ENCODE data around the gene CYP2C8.

The CYP2C8 gene

DNA sequence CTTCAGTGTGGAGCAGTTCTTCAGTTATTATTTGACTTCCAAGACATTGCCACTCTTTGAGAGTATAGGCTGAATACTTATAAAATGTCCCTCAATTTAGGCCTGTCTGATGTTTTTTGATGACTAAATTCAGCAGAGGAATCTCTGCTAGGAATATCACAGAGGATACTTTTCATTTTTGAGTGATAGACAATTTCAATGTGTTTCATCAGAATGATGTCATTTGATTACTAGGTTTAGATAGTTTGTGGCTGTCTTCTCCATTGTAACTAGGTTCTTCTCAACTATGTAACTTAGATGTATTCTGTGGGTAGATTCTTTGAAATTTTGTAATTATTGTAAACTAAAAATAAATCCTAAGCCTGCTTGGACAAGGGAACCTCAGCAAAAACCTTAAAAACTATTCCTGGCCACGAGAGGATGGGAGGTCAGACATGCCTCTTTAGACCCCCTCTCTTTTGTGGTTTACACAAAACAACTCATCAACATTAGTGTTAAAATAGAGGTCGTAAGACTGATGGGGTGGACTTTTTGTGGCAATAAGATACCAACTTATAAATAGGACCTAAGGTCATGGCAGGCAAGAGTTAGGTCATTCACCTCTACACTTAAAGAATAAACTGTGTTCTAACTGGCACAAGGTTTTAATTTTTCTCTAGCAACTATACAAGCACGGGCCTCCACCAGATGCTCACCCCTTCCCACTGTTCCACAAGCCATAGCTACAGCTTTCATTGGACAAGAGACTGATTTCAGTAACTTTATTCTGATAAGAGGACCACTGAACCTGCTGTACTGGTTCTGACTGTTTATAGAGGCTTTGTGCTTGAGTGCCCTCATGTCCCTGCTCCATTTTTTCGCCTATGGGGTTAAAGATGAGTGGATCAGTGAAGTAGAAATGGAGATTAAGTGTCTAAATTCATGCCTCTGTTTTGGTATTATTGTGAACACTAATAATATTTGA is 33.7 kb downstream of the CYP2C8 start:
- DNase-seq = no peak
- intact Hi-C loops (cut with DNase I; ENCODE audit: low total_unique reads) = no loop called here

GRCh38 chr10:95034401-95034800 is 34.9 kb downstream of the CYP2C8 start:
- Histone ChIP-seq H3K36me3 (no peaks in the 10 kb centered on the region), H3K4me1 (no peaks in the 10 kb centered on the region), H3K4me3 (no peak overlapping the region), H3K27me3 (no peaks in the 10 kb centered on the region), H3K27ac (no peak overlapping the region), H3K9me3 (peaks cover 0 to 6% (median 0%) of the 10 kb centered on the region in 3 donors)
- no peak for TF ChIP-seq CTCF (IDR thresholded peaks at IDR 0.05)
- DNase-seq = no peak
- intact Hi-C loops (cut with DNase I; ENCODE audit: low total_unique reads) = no loop called here

More for the DNA sequence above, 33.7 kb downstream of the CYP2C8 start:
- Histone ChIP-seq H3K9me3 (no peaks in the 10 kb centered on the region), H3K4me1 (no peaks in the 10 kb centered on the region), H3K27me3 (no peaks in the 10 kb centered on the region), H3K4me3 (no peak overlapping the region), H3K27ac (no peak overlapping the region), H3K36me3 (no peaks in the 10 kb centered on the region)
- TF ChIP-seq CTCF (IDR thresholded peaks at IDR 0.05) = no peak

DNA sequence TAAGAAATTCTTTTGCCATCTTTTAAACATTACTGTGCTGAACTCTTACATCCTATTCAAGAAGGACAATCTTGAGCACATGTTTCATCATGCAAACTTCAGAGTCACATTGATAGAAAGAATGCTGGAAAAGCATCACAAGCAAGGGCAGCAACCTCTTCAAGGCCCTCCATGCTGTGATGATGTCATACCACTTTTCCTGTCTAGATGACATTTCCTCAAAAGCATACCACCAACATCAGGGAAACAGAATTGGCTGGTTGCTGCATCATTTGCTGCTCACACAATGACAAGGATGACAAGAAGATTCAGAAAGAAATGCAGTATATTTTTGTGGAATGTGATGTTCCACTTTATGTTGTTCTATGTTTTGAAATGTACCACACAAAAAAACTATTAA is 37.6 kb downstream of the CYP2C8 start:
- Histone ChIP-seq H3K4me1 (no peaks in the 10 kb centered on the region), H3K27ac (no peak overlapping the region), H3K27me3 (no peaks in the 10 kb centered on the region), H3K4me3 (no peak overlapping the region), H3K36me3 (no peaks in the 10 kb centered on the region), H3K9me3 (peaks cover 0 to 6% (median 0%) of the 10 kb centered on the region in 3 donors)
- DNase-seq = no peak
- intact Hi-C loops (cut with DNase I; ENCODE audit: low total_unique reads) = no loop called here
- TF ChIP-seq CTCF (IDR thresholded peaks at IDR 0.05) = no peak

DNA sequence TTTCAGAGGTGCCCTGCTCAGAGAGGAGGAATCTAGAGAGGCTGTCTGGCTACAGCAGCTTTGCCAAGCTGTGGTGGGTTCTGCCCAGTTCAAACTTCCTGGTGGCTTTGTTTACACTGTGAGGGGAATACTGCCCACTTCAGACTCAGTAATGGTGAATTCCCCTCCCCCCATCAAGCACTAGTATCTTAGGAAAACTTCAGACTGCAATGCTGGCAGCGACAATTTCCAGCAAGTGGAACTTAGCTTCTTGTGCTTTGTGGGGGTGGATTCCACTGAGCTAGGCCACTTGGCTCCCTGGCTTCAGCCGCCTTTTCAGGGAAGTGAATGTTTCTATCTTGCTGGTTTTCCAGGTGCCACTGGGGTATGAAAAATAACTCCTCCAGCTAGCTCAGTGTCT is 42.8 kb downstream of the CYP2C8 start:
- no peak for TF ChIP-seq CTCF (IDR thresholded peaks at IDR 0.05)
- H3K27ac ChIP-seq = no peak overlapping the region
- intact Hi-C loops (cut with DNase I; ENCODE audit: low total_unique reads) = no loop called here
- no peak overlapping the region for H3K4me3 ChIP-seq
- no peaks in the 10 kb centered on the region for H3K36me3 ChIP-seq
- DNase-seq = no peak
- H3K27me3 ChIP-seq = no peaks in the 10 kb centered on the region
- peaks cover 0 to 6% (median 0%) of the 10 kb centered on the region in 3 donors for H3K9me3 ChIP-seq
- H3K4me1 ChIP-seq = no peaks in the 10 kb centered on the region

DNA sequence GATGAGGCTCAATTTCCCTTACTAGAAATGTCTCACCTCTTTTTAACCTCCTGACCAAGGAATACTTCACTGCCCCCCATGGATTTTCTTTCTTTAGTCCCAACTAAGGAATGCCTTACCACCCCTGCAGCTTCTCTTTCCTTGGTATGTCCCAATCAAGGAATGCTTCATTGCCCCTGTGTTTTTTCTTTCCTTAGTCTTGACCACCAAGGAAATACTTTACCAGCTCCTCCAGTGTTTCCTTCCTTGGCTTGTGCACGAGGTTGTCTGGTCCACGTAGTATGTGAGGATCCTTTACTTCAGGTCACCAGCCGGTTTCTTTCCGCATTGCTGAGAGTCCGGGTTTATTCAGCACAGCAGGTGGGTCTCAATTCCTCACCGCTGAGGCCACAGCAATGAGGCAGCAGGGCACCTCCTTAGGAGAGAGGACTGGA is 71.5 kb downstream of the CYP2C8 start:
- H3K36me3 ChIP-seq = no peaks in the 10 kb centered on the region
- no peaks in the 10 kb centered on the region for H3K27me3 ChIP-seq
- H3K4me1 ChIP-seq = no peaks in the 10 kb centered on the region
- TF ChIP-seq CTCF (IDR thresholded peaks at IDR 0.05) = no peak
- intact Hi-C loops (cut with DNase I; ENCODE audit: low total_unique reads) = no loop called here
- H3K4me3 ChIP-seq = no peak overlapping the region
- H3K27ac ChIP-seq = no peak overlapping the region
- H3K9me3 ChIP-seq = no peaks in the 10 kb centered on the region
- no peak for DNase-seq

All from tibial artery (tissue), 4 donors.